ENCODE data around the gene MTHFSD. TPM values are rescaled to one million over a fixed set of nuclear protein-coding genes. Genes with fewer than 3 reads are reported as not detected.

Gene MTHFSD
- total RNA-seq, 1 experiment from 2014 or later: 30.7 TPM

- H3K27me3 Mint-ChIP-seq (ENCODE audit: insufficient read depth, unreplicated experiment): peaks cover 39% of the 10 kb centered on the region
- intact Hi-C loops (cut with micrococcal nuclease): no loop called here
- no peak for TF ChIP-seq CTCF (IDR thresholded peaks at IDR 0.05; ENCODE audit: unreplicated experiment)
- no peak overlapping the region for H3K4me3 Mint-ChIP-seq (ENCODE audit: unreplicated experiment)
- no peak overlapping the region for H3K27ac Mint-ChIP-seq (ENCODE audit: low read depth, unreplicated experiment)
- ChIA-PET CTCF (interaction anchor here (10.0 kb wide), 1 partner anchor 451 kb away, joined by 249 read pairs; no protein-coding TSS in a partner anchor), POLR2A (no interaction called here)
- no peak for DNase-seq (ENCODE audit: unreplicated experiment)
- no TSS peak for BruUV-seq (replicated peaks)
- H3K36me3 Mint-ChIP-seq (ENCODE audit: insufficient read depth, unreplicated experiment): no peaks in the 10 kb centered on the region
- no peaks in the 10 kb centered on the region for H3K9me3 Mint-ChIP-seq (ENCODE audit: unreplicated experiment)
- no peaks in the 10 kb centered on the region for H3K4me1 Mint-ChIP-seq (ENCODE audit: insufficient read depth, unreplicated experiment)
These were observed 31.8 kb downstream of the MTHFSD start for GRCh38 chr16:86523166-86523740.

DNA sequence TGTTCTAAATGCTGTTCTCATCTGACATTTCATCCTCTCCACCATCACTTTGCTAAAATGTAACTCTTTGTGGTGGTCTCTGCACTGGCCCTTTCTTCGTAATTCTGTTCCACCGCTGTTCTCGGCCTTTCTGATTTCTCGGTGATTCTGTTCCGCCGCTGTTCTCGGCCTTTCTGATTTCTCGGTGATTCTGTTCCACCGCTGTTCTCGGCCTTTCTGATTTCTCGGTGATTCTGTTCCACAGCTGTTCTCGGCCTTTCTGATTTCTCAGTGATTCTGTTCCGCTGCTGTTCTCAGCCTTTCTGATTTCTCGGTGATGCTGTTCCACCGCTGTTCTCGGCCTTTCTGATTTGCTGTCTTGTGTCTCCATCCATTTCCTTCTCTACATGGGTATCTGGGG is 32.4 kb downstream of the MTHFSD start:
- peaks cover 40% of the 10 kb centered on the region for H3K27me3 Mint-ChIP-seq (ENCODE audit: insufficient read depth, unreplicated experiment)
- CTCF ChIA-PET: interaction anchor here (10.0 kb wide), 1 partner anchor 450 kb away, joined by 249 read pairs; no protein-coding TSS in a partner anchor
- H3K27ac Mint-ChIP-seq (ENCODE audit: low read depth, unreplicated experiment): no peak overlapping the region

DNA sequence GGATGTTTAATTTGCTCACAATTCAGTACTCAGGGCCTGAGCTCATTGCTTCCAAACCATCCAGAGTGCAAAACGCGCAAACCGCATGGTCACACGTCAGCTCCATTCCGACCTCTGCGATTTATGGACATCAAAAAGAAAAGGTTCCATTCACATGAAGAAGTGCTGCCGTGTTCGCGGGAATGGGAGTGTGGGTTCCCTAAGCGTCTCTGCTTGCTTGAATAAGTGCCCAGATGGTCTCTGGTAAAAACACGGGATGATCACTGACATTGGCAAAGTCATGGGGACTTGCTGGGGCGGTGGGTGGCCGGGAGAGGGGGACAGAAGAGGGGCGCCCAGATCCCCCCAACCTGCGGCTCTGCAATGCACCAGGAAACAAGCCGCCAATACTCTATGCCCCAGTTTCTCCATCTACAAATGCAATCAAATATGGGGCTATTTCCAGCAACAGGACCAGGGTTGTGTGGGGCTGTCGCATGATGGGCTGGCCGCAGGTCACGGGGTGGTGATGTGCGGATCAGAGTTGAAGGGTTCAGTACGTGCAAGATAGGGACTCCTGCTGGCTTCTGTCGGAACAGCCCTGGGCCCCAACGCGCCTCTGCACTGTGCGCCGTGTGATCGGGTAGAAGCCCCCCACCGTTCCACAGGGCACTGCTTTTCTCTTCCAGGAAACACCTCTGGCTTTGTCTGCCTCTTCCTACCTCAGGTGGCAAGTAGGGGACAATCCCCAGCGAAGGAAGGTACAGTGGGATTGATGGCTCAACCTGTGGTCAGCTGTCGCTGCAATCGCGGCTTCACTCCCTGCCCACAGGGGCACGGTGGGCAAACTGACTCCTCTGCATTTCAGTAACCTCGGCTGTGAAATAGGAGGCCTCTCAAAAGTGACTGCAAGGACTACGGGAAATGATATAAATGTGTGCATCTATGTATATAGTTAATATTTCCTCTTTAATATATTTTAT is 33.5 kb downstream of the MTHFSD start:
- intact Hi-C loops (cut with micrococcal nuclease): no loop called here
- no peak for DNase-seq (ENCODE audit: unreplicated experiment)
- no peaks in the 10 kb centered on the region for H3K9me3 Mint-ChIP-seq (ENCODE audit: unreplicated experiment)
- ChIA-PET CTCF (interaction anchor here (0.5 to 10.0 kb wide), 3 partner anchors 207 to 476 kb away, joined by 3 to 249 read pairs (median 3); no protein-coding TSS in a partner anchor), POLR2A (no interaction called here)
- H3K4me1 Mint-ChIP-seq (ENCODE audit: insufficient read depth, unreplicated experiment): no peaks in the 10 kb centered on the region
- H3K27me3 Mint-ChIP-seq (ENCODE audit: insufficient read depth, unreplicated experiment): peaks cover 46% of the 10 kb centered on the region
- H3K36me3 Mint-ChIP-seq (ENCODE audit: insufficient read depth, unreplicated experiment): no peaks in the 10 kb centered on the region
- no peak for TF ChIP-seq CTCF (IDR thresholded peaks at IDR 0.05; ENCODE audit: unreplicated experiment)
- no peak overlapping the region for H3K4me3 Mint-ChIP-seq (ENCODE audit: unreplicated experiment)
- no peak overlapping the region for H3K27ac Mint-ChIP-seq (ENCODE audit: low read depth, unreplicated experiment)
- BruUV-seq (replicated peaks): no TSS peak

More for the DNA sequence above, 32.4 kb downstream of the MTHFSD start:
- no TSS peak for BruUV-seq (replicated peaks)
- Mint-ChIP-seq H3K4me3 (ENCODE audit: unreplicated experiment) (no peak overlapping the region), H3K9me3 (ENCODE audit: unreplicated experiment) (no peaks in the 10 kb centered on the region), H3K36me3 (ENCODE audit: insufficient read depth, unreplicated experiment) (no peaks in the 10 kb centered on the region), H3K4me1 (ENCODE audit: insufficient read depth, unreplicated experiment) (no peaks in the 10 kb centered on the region)
- TF ChIP-seq CTCF (IDR thresholded peaks at IDR 0.05; ENCODE audit: unreplicated experiment): no peak
- intact Hi-C loops (cut with micrococcal nuclease): no loop called here
- POLR2A ChIA-PET: no interaction called here
- DNase-seq (ENCODE audit: unreplicated experiment): no peak
